Tibial nerve (tissue), 4 donors: ENCODE data around the gene RIMS1.

Source experiments
- EP300 ChIP-seq, 2 donors: sonication (generic); formaldehyde crosslinking; IDR thresholded peaks; one replicate each; pipeline ENCODE4 v1.6.1; 2017; ENCODE audit warnings: antibody characterized with exemption in 2 of 2, mild to moderate bottlenecking in 1 of 2
- POLR2A ChIP-seq, 2 donors: fragments of 450-650 bp; IDR thresholded peaks; one replicate each; pipeline ENCODE4 v1.6.1; 2017; ENCODE audit warnings: antibody characterized with exemption in 2 of 2, mild to moderate bottlenecking in 2 of 2, moderate library complexity in 2 of 2
- TF ChIP-seq, protein P1 (sequence below), 5 experiments: fragments of 200-600 bp in 3 of 5; fragments of 450-650 bp in 2 of 5; sonication (generic) in 3 of 5; IDR thresholded peaks; one replicate each; pipeline ENCODE4 v1.5.1; 2016 to 2019; ENCODE audit warnings: antibody characterized with exemption in 5 of 5, mild to moderate bottlenecking in 3 of 5, moderate library complexity in 2 of 5

DNA sequence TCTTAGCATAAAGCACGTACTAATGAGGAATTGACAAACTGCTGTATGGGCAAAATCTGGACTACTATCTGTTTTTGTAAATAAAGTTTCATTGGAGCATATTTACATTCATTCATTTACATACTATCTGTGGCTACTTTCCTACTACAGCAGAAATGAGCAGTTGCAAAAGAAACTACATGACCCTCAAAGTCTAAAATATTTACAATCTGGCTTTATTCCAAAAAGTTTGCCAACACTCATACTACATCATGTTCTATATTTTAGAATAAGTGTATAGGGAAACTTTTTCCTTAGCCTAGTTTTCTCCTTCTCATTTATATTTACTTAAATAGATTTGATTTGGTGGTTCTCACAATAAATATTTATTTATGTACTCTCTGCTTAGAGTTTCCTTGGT lies 208.2 kb downstream of the RIMS1 start:
- TF ChIP-seq, protein P1, sequence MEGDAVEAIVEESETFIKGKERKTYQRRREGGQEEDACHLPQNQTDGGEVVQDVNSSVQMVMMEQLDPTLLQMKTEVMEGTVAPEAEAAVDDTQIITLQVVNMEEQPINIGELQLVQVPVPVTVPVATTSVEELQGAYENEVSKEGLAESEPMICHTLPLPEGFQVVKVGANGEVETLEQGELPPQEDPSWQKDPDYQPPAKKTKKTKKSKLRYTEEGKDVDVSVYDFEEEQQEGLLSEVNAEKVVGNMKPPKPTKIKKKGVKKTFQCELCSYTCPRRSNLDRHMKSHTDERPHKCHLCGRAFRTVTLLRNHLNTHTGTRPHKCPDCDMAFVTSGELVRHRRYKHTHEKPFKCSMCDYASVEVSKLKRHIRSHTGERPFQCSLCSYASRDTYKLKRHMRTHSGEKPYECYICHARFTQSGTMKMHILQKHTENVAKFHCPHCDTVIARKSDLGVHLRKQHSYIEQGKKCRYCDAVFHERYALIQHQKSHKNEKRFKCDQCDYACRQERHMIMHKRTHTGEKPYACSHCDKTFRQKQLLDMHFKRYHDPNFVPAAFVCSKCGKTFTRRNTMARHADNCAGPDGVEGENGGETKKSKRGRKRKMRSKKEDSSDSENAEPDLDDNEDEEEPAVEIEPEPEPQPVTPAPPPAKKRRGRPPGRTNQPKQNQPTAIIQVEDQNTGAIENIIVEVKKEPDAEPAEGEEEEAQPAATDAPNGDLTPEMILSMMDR (IDR thresholded peaks at IDR 0.05): no peak
- no peak for TF ChIP-seq POLR2A (IDR thresholded peaks at IDR 0.05)
- TF ChIP-seq EP300 (IDR thresholded peaks at IDR 0.05): no peak
